GM19468 (cell line): ENCODE measurements around the gene CIDEA.

Experiments used
- ATAC-seq: cut with Tn5 transposase; IDR thresholded peaks from one replicate; pipeline ENCODE4 v1.9.1; 2021; ENCODE audit warnings: mild to moderate bottlenecking, moderate library complexity, moderate number of reproducible peaks; ENCODE audit not compliant: unreplicated experiment; ENCODE audit errors: extremely low read depth

CIDEA gene

GRCh38 chr18:12312976-12313375 is 58.8 kb downstream of the CIDEA start:
- ATAC-seq = no peak

DNA sequence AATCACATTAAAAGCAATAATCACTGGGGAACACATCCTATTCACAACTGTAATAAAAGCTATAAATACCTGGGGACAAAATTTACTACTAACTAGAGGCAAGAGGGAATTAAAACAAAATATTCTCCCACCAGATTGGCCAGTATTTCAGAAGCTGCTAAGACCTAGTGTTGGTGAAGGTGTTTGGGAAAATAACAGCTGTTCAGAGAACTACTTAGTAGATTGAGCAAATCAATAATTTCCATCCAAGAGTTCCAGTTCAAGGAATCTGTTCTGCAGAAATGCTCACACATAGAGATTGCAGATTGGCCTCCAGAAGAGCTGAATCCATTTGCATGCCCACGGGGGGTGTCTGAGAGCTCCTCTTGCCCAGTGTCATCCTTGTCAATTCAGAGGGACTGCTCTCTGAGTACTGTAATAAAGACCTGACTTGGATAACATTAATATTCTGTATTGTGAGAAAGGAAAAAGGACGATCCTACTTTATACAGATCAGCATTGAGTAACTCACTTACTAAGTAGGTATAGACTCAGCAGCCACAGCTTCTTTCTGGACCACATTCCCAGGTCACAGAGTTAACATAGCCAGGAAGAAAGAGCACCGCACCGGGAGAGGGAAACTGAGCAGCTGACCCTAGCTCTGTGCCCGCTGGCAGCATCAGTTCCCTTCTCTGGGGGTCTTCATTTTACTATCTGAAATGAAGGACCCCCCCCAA is 59.5 kb downstream of the CIDEA start:
- no peak for ATAC-seq

DNA sequence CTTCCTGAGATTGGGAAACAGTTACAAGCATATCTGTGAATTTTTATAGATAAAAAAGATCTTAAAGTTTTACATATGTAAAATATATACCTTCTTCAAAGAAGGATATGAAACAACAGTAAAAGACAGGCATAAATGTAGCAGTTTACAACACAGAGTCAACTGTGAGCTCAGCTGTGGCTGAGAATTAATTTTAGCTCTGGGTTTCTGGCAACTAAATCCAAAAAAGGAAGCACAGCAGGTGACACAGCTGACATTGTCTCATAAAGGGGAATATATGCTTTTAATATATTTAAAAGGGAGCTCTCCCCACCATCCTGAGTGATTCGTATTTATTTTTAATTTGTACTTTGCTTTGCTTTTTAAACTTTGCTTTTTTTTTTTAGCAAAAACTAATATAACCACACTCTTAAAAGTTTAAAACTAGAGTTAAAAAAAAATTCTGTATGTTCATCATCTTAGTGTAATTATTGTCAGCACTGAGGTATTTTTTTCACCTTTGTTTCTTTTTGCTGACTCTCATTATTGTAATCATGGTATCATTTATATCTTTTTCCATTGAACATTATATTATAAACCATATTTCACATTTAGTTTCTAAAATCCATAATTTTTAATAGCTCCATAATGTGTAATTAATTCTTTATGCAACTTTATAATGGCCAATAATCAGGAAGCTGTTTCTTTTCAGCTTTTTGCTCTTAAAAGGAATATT is 60.6 kb downstream of the CIDEA start:
- no peak for ATAC-seq

- no peak for ATAC-seq
Measured at GRCh38 chr18:12315490-12315889, 61.3 kb downstream of the CIDEA start.

DNA sequence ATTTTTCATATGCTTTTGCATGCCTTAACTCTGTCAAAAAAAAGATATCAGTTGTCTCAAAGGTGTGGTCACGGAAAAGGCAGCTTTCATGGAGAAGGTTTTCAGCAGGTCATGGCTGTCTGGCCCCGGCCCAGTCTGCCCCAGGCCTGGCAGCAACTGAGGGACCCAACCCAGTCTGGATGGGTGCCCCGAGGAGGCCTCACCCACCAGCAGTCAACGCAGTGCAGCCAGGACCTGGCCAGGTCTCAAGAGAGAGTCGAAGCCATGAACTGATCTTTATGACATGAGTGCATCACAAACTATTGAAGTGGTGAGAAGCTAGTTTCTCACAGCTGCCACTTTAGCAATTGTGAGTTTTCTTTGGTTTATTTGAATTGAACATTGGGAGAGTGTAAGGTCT is 61.8 kb downstream of the CIDEA start:
- no peak for ATAC-seq

DNA sequence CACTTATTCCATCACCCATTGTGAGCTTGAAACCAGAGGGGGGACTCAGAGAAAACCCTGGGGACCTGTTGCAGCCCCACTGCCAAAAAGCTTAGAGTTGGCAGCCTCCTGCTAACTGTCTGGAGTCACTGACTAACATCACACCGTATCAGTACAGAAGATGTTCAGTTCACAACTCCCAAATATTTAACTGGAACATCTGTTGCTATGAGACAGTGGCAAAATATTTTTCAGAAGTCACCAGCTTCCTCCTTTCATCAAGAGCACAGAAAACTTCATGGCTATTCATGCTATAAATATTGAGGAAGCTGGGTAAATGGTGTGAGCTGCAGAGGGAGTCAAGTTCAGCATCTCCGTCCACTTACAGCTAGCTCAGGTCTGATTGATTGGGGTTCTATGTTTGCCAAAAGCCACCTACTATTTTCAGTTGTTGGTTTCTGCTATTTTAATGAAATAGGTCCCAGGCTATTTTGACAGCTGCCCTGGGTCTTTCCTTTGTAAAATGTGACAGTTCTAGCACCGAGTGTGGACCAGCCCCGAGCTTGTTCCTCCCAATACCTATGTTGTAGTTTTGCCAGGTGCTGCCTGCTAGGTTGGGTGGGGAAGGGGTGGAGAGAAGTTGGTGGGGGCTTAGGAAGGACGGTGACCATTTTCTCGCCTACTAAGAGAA is 63.6 kb downstream of the CIDEA start:
- no peak for ATAC-seq

GRCh38 chr18:12318334-12318697 is 64.2 kb downstream of the CIDEA start:
- ATAC-seq = no peak

GRCh38 chr18:12318857-12319256 is 64.7 kb downstream of the CIDEA start:
- no peak for ATAC-seq

DNA sequence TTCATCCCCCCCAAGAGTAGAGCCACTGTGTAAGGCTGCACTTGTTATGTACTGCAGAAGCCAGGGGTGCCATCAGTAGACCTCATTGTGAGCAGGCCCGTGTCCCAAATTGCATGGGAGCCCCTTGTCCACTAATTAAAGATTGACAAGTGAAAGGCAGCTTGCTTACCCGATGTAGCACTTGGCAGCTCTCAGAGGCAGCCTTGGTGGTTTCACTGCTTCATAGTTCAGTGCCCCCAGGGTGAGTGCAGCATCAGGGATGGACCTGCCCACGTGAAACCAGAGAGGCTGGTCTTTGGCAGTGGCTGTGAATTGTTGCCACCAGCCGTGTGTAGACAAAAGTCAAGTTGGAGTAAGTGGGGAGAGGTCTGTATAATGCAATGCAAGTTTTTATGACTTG is 67.2 kb downstream of the CIDEA start:
- peak; percentile 91 for ATAC-seq

GRCh38 chr18:12324991-12325725 is 71.0 kb downstream of the CIDEA start:
- ATAC-seq = no peak

GRCh38 chr18:12325726-12326245 is 71.6 kb downstream of the CIDEA start:
- ATAC-seq = no peak

DNA sequence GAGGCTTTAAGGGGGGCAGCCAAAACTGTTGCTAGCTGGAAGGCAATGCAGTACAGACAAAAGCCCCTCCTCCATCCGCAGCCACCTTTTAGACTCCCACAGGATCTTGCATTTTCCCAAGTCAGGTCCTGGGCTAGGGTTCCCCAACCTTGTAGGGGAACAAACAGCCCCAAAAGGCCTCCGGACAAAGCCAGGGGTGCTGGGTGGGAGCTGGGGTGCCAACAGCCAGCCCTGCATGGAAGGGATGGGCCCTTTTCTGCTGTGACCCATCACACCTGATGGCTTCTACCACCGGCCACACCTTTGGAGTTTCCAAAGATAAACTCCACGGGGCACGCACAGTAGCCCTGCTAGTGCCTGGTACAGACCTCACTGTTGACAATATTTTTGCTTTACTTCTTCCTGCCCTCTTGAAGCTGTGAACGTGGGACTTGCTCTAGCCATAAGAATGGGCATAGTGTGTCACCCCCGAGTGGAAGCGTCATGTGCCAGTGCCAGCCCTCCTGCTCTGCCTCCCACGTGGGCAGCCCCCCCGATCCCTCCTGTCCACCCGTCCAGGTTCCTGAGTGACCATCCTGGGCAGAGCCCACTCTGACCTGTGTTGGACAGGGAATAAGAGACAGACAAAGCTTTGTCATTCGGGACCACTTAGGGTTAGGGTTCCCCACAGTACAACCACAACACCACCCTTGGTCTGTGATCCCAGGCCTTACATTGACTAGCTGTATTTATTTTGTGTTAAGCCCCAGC is 72.7 kb downstream of the CIDEA start:
- no peak for ATAC-seq
